Mesenchymal stem cell (in vitro differentiated cells and primary cell): ENCODE results near the gene GARNL3.

Experiments
- DNase-seq: peaks from one replicate; pipeline ENCODE4 v3.0.0-alpha.2; 2013
- H2AFZ ChIP-seq: one replicate; pipeline ENCODE4 v1.6.1; 2013; ENCODE audit warnings: low read depth, mild to moderate bottlenecking, control low read depth, inconsistent platforms, low read length, moderate library complexity
- H2AK5ac ChIP-seq: 2 replicates; pipeline ENCODE4 v1.6.1; 2013; ENCODE audit warnings: low read length, moderate library complexity, mild to moderate bottlenecking, inconsistent platforms; ENCODE audit not compliant: severe bottlenecking
- H2BK120ac ChIP-seq: one replicate; pipeline ENCODE4 v1.6.1; 2013; ENCODE audit warnings: low read depth, mild to moderate bottlenecking, inconsistent platforms, low read length, moderate library complexity
- H2BK12ac ChIP-seq, 2 experiments: one replicate each; pipeline ENCODE4 v1.6.1; 2013; ENCODE audit warnings: inconsistent platforms in 2 of 2, low read length in 2 of 2, mild to moderate bottlenecking in 2 of 2, moderate library complexity in 2 of 2, control low read depth in 1 of 2
- H2BK15ac ChIP-seq: one replicate; pipeline ENCODE4 v1.6.1; 2013; ENCODE audit warnings: mild to moderate bottlenecking, low read depth, inconsistent platforms; ENCODE audit not compliant: poor library complexity, severe bottlenecking
- H2BK5ac ChIP-seq: 2 replicates; pipeline ENCODE4 v1.6.1; 2013; ENCODE audit warnings: low read depth, mild to moderate bottlenecking, low read length, control low read depth, inconsistent platforms; ENCODE audit not compliant: poor library complexity, severe bottlenecking
- H3K14ac ChIP-seq, 2 experiments: one replicate each; pipeline ENCODE4 v1.6.1; 2013; ENCODE audit warnings: inconsistent platforms in 2 of 2, low read length in 2 of 2, control low read depth in 1 of 2, mild to moderate bottlenecking in 1 of 2, moderate library complexity in 1 of 2
- H3K18ac ChIP-seq, 2 experiments: one replicate each; pipeline ENCODE4 v1.6.1; 2013; ENCODE audit warnings: inconsistent platforms in 2 of 2, low read length in 2 of 2, control low read depth in 1 of 2, low read depth in 1 of 2, mild to moderate bottlenecking in 1 of 2
- H3K23ac ChIP-seq, 2 experiments: one replicate each; pipeline ENCODE4 v1.6.1; 2013; ENCODE audit warnings: inconsistent platforms in 2 of 2, low read length in 2 of 2, mild to moderate bottlenecking in 2 of 2, moderate library complexity in 2 of 2, control low read depth in 1 of 2
- H3K27ac ChIP-seq: 2 replicates; pipeline ENCODE4 v1.5.1; 2013; ENCODE audit warnings: mild to moderate bottlenecking, moderate library complexity, low read length, control low read depth, inconsistent platforms; ENCODE audit not compliant: poor library complexity, severe bottlenecking
- H3K27me3 ChIP-seq, 2 experiments: 2 replicates each; pipeline versions ENCODE4 v1.6.1 to v1.7.0; 2013; ENCODE audit warnings: low read length in 2 of 2, mild to moderate bottlenecking in 2 of 2, moderate library complexity in 2 of 2, control low read depth in 1 of 2, inconsistent platforms in 1 of 2; ENCODE audit not compliant: control insufficient read depth in 1 of 2, insufficient read depth in 1 of 2
- H3K36me3 ChIP-seq, 2 experiments: 2 replicates each; pipeline versions ENCODE4 v1.6.1 to v1.7.0; 2013; ENCODE audit warnings: low read length in 2 of 2, control low read depth in 1 of 2, inconsistent platforms in 1 of 2, low read depth in 1 of 2, mild to moderate bottlenecking in 1 of 2; ENCODE audit not compliant: insufficient read depth in 2 of 2, control insufficient read depth in 1 of 2
- H3K4ac ChIP-seq, 2 experiments: one replicate each; pipeline ENCODE4 v1.6.1; 2013; ENCODE audit warnings: inconsistent platforms in 2 of 2, low read length in 2 of 2, mild to moderate bottlenecking in 2 of 2, moderate library complexity in 2 of 2, control low read depth in 1 of 2, low read depth in 1 of 2
- H3K4me1 ChIP-seq: 2 replicates; pipeline ENCODE4 v1.6.1; 2013; ENCODE audit warnings: low read depth, low read length, control low read depth; ENCODE audit not compliant: control insufficient read depth, insufficient read depth
- H3K4me2 ChIP-seq: 2 replicates; pipeline ENCODE4 v1.6.1; 2013; ENCODE audit warnings: low read length, mild to moderate bottlenecking, inconsistent platforms; ENCODE audit not compliant: poor library complexity, severe bottlenecking
- H3K4me3 ChIP-seq, 2 experiments: 2 replicates each; pipeline versions ENCODE4 v1.5.1 to v1.7.0; 2013; ENCODE audit warnings: low read length in 2 of 2, mild to moderate bottlenecking in 2 of 2, control low read depth in 1 of 2, low read depth in 1 of 2; ENCODE audit not compliant: insufficient read depth in 1 of 2
- H3K79me1 ChIP-seq: replicated peaks from 2 replicates; pipeline ENCODE4 v1.6.1; 2013; ENCODE audit warnings: mild to moderate bottlenecking, control low read depth, low read length, inconsistent platforms; ENCODE audit not compliant: poor library complexity, severe bottlenecking
- H3K9ac ChIP-seq: 2 replicates; pipeline ENCODE4 v1.7.0; 2013; ENCODE audit warnings: mild to moderate bottlenecking, low read length, moderate library complexity
- H3K9me3 ChIP-seq: 2 replicates; pipeline ENCODE4 v1.7.0; 2013; ENCODE audit warnings: mild to moderate bottlenecking, low read length; ENCODE audit not compliant: control insufficient read depth
- H4K8ac ChIP-seq: one replicate; pipeline ENCODE4 v1.6.1; 2013; ENCODE audit warnings: inconsistent platforms, mild to moderate bottlenecking, low read length, moderate library complexity
- H4K91ac ChIP-seq: one replicate; pipeline ENCODE4 v1.6.1; 2013; ENCODE audit warnings: mild to moderate bottlenecking, low read length, inconsistent platforms
- WGBS: methylation state at CpG from one replicate; pipeline ENCODE4 v1.1.7; 2013; ENCODE audit warnings: mixed read lengths; 5-methylcytosine and 5-hydroxymethylcytosine counted together

GARNL3 gene

DNA sequence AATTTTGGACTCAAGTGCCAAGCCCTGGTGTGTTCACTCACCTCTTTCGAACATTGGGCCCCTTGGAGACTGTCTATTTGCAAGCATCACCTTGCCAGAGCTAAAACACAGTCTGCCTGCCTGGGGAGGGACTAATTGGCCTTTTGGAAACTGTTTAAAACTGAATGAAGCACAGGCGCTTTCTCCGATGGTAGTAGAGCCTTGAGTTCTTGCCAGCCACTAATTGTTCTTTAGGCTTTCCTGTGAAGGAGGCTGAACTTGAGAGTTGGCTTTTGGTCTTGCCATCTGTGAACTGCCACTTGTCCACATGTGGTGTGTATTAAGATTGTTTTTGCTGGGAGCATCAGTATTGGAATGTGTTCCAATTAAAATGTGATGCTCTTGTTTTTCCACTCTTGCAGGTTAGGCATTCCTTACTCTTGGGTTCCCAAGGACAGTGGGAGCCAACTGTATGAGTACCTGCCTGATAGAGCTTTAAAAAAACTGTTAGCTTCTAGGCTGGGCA, 26.0 kb downstream of the GARNL3 start:
- Histone ChIP-seq H2BK5ac (no peak overlapping the region), H3K23ac (no peak overlapping the region), H4K91ac (no peak overlapping the region), H3K4ac (no peak overlapping the region), H3K18ac (no peak overlapping the region), H3K4me1 (no peaks in the 10 kb centered on the region), H3K36me3 (no peaks in the 10 kb centered on the region), H2AK5ac (no peak overlapping the region), H3K14ac (no peak overlapping the region), H3K9me3 (no peaks in the 10 kb centered on the region), H4K8ac (no peak overlapping the region), H3K79me1 (no peaks in the 10 kb centered on the region), H2AFZ (no peak overlapping the region), H3K27me3 (peaks cover 0 to 82% of the 10 kb centered on the region in 2 experiments), H2BK12ac (no peak overlapping the region), H3K27ac (no peak overlapping the region), H3K4me2 (no peak overlapping the region), H2BK15ac (no peak overlapping the region), H3K4me3 (no peak overlapping the region), H3K9ac (no peak overlapping the region), H2BK120ac (no peak overlapping the region)
- WGBS: 91% methylated on average over 3 of the region's 3 CpGs
- no peak for DNase-seq

DNA sequence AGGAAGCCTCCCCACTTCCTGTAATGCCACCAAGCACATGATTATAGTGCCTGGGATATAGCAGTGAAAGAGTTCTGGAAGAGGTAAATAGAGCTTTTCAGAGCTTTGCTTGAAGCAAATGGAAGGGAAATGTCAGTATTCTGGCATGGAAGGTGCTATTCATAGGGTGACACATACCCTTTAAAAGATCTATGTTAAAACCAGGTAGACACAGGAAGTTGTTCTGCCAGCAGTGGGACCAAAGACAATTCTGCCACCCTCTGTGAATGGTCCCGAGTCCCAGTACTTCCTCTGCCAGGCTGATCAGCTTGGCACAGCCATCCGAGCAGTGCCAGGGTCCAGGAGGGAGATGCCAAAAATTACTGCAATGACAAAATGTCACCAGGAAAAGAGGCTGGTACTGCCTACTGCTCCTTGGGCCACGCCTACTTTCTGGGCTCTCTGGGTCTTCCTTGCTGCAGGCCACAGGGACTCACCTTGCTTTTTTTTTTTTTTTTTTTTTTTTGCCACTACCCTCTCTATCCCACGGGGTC, 26.7 kb downstream of the GARNL3 start:
- Histone ChIP-seq H3K79me1 (no peaks in the 10 kb centered on the region), H3K23ac (no peak overlapping the region), H3K4me1 (no peaks in the 10 kb centered on the region), H2BK5ac (no peak overlapping the region), H3K14ac (no peak overlapping the region), H2BK12ac (no peak overlapping the region), H3K27me3 (peaks cover 0 to 82% of the 10 kb centered on the region in 2 experiments), H3K9me3 (no peaks in the 10 kb centered on the region), H4K91ac (no peak overlapping the region), H3K18ac (no peak overlapping the region), H3K4me3 (no peak overlapping the region), H3K4ac (no peak overlapping the region), H4K8ac (no peak overlapping the region), H2AK5ac (no peak overlapping the region), H3K9ac (no peak overlapping the region), H3K4me2 (no peak overlapping the region), H3K27ac (no peak overlapping the region), H2BK120ac (no peak overlapping the region), H2AFZ (no peak overlapping the region), H2BK15ac (no peak overlapping the region), H3K36me3 (no peaks in the 10 kb centered on the region)
- no peak for DNase-seq
- 91% methylated on average over 4 of the region's 4 CpGs for WGBS

DNA sequence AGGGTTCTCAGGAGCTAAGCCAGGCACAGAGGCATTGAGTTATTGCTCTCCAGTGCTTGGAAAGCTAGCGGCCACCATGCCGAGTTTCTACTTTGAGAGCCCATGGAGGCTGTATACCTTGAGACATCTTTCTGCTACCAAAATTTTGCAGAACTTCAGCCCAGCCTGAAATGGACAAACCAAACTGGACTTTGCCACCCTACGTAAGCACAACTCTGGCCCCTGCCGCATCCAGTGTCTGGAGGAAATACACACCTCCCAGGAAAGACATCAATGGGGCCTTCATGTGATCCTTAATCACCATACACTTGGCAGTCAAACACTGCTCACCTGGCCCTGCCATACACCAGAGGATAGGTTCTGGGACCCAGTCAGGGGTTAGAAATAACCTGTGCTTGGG, 27.8 kb downstream of the GARNL3 start:
- Histone ChIP-seq H2AK5ac (no peak overlapping the region), H4K91ac (no peak overlapping the region), H2BK120ac (no peak overlapping the region), H2AFZ (no peak overlapping the region), H3K27ac (no peak overlapping the region), H3K4me1 (no peaks in the 10 kb centered on the region), H3K4me3 (no peak overlapping the region), H2BK5ac (no peak overlapping the region), H3K4me2 (no peak overlapping the region), H2BK15ac (no peak overlapping the region), H2BK12ac (no peak overlapping the region), H3K36me3 (no peaks in the 10 kb centered on the region), H3K27me3 (peaks cover 0 to 71% of the 10 kb centered on the region in 2 experiments), H3K9ac (no peak overlapping the region), H3K14ac (no peak overlapping the region), H4K8ac (no peak overlapping the region), H3K23ac (no peak overlapping the region), H3K4ac (no peak overlapping the region), H3K79me1 (no peaks in the 10 kb centered on the region), H3K18ac (no peak overlapping the region), H3K9me3 (no peaks in the 10 kb centered on the region)
- 97% methylated on average over 4 of the region's 4 CpGs for WGBS
- DNase-seq: no peak

DNA sequence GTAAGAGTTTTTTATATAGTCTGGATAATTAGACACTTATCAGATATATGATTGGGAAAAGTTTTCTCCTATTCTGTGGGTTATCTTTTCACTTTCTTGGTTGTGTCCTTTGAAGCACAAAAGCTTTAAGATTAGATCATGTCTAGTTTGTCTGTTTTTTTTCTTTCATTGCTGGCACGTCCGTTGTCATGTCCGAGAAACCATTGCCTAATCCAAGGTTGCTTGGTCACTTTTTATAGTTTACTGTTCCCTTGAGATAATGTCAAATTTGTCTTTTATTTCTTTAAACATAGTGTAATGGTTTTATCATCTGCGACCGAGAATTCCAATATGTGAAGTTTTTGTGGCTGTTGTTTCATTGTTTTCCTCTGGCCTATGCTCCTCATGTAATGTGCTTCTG, 28.8 kb downstream of the GARNL3 start:
- no peak overlapping the region for H3K27ac ChIP-seq
- H3K27me3 ChIP-seq: peaks cover 0 to 66% of the 10 kb centered on the region in 2 experiments
- H3K14ac ChIP-seq: no peak overlapping the region
- H3K23ac ChIP-seq: no peak overlapping the region
- H2BK5ac ChIP-seq: no peak overlapping the region
- no peak overlapping the region for H3K4me2 ChIP-seq
- no peak overlapping the region for H3K18ac ChIP-seq
- H2BK120ac ChIP-seq: no peak overlapping the region
- H3K9me3 ChIP-seq: no peaks in the 10 kb centered on the region
- H2BK12ac ChIP-seq: no peak overlapping the region
- H2AFZ ChIP-seq: no peak overlapping the region
- H2AK5ac ChIP-seq: no peak overlapping the region
- no peak overlapping the region for H3K9ac ChIP-seq
- no peak overlapping the region for H2BK15ac ChIP-seq
- H3K4me1 ChIP-seq: no peaks in the 10 kb centered on the region
- H3K4ac ChIP-seq: no peak overlapping the region
- no peak for DNase-seq
- 87% methylated on average over 5 of the region's 5 CpGs for WGBS
- H3K4me3 ChIP-seq: no peak overlapping the region
- H4K8ac ChIP-seq: no peak overlapping the region
- no peaks in the 10 kb centered on the region for H3K36me3 ChIP-seq
- no peaks in the 10 kb centered on the region for H3K79me1 ChIP-seq
- H4K91ac ChIP-seq: no peak overlapping the region
